Cardiac fibroblast (primary cell): ENCODE data around the gene FN1.

Source experiments
- DNase-seq, 2 donors: peaks; one replicate each; pipeline versions ENCODE4 v3.0.0 to v3.0.0-alpha.2; 2010; ENCODE audit warnings: low read depth in 2 of 2
- H3K4me3 ChIP-seq, 2 donors: replicated peaks in 1 of 2; 1 replicate in 1 of 2; 2 replicates in 1 of 2; pipeline ENCODE4 v1.5.1; 2011; ENCODE audit warnings: low read depth in 2 of 2, low read length in 2 of 2, mild to moderate bottlenecking in 2 of 2, moderate library complexity in 1 of 2
- TF ChIP-seq, protein P1 (sequence below): IDR thresholded peaks from one replicate; pipeline ENCODE4 v1.5.1; 2011; ENCODE audit warnings: low read depth, mild to moderate bottlenecking, low read length, inconsistent platforms

FN1 gene

GRCh38 chr2:215435870-215436704 is at the start of gene FN1:
TSS of gene FN1 (minus strand) at chr2:215436068. CDS start at chr2:215435802, 266 bp downstream.
- H3K4me3 ChIP-seq: peak within 1 kb of the TSS; percentile 85 to 91
- TF ChIP-seq, protein P1, sequence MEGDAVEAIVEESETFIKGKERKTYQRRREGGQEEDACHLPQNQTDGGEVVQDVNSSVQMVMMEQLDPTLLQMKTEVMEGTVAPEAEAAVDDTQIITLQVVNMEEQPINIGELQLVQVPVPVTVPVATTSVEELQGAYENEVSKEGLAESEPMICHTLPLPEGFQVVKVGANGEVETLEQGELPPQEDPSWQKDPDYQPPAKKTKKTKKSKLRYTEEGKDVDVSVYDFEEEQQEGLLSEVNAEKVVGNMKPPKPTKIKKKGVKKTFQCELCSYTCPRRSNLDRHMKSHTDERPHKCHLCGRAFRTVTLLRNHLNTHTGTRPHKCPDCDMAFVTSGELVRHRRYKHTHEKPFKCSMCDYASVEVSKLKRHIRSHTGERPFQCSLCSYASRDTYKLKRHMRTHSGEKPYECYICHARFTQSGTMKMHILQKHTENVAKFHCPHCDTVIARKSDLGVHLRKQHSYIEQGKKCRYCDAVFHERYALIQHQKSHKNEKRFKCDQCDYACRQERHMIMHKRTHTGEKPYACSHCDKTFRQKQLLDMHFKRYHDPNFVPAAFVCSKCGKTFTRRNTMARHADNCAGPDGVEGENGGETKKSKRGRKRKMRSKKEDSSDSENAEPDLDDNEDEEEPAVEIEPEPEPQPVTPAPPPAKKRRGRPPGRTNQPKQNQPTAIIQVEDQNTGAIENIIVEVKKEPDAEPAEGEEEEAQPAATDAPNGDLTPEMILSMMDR: no peak
- peak; percentile 99 for DNase-seq

- DNase-seq: no peak
- H3K4me3 ChIP-seq: no peak overlapping the region
- TF ChIP-seq, protein P1: no peak
Measured at GRCh38 chr2:215485032-215485431, 49.2 kb upstream of the FN1 start.

DNA sequence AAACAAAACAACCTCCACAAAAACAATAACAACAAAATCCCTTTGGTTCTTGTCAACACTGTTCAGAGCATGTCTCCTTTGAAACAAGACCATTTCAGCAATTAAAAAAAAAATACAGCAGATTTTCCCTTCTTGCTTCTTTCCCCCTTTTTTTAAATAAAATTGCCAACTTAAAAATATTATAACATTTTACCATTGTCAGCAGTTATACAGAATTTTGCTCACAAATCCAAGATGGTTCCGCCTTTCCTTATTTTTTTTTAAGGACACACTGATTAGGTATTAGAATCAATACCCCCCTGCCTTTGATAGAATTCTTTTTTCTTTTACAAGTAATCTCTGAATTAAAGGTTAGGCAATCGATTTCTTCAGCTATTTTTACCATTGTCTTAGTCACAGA is 48.7 kb upstream of the FN1 start:
- TF ChIP-seq, protein P1: no peak
- H3K4me3 ChIP-seq: no peak overlapping the region
- no peak for DNase-seq

DNA sequence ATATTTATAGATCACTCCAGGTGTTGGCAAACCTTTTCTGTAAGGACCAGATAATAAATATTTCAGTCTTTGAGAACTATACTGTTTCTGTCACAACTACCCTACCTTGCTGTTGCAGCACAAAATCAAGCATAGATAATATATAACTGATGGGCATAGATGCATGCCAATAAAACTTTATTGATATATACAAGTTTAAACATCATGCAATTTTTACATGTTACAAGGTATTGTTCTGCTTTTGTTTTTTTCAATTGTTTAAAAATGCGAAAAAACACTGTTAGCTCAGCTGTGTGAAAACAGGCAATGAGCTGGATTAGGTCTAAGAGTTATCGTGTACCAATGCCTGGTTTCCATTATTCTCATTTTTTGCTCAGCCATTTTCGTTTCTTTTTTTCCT is 47.6 kb upstream of the FN1 start:
- H3K4me3 ChIP-seq: no peak overlapping the region
- DNase-seq: no peak
- TF ChIP-seq, protein P1: no peak

- TF ChIP-seq, protein P1: no peak
- H3K4me3 ChIP-seq: no peak overlapping the region
- no peak for DNase-seq
Measured at GRCh38 chr2:215479536-215480240, 43.8 kb upstream of the FN1 start.

- no peak overlapping the region for H3K4me3 ChIP-seq
- TF ChIP-seq, protein P1: no peak
- no peak for DNase-seq
Measured at GRCh38 chr2:215479121-215479520, 43.3 kb upstream of the FN1 start.
